HepG2 (cell line): Measurements from ENCODE around the gene MRPL27. TPM values are rescaled to one million over a fixed set of nuclear protein-coding genes. Genes with fewer than 3 reads are reported as not detected.

ENCODE experiments used
- CCAR2 ChIP-seq: fragments of 200-400 bp; formaldehyde crosslinking; optimal IDR thresholded peaks from 2 replicates; pipeline ENCODE3; 2018; ENCODE audit warnings: low read depth, mild to moderate bottlenecking, low read length, moderate library complexity
- DNMT3B ChIP-seq: conservative IDR thresholded peaks from 2 replicates; pipeline ENCODE4 v1.6.1; 2016; ENCODE audit warnings: missing biosample characterization, control low read depth
- GTF2F1 ChIP-seq: fragments of 150-350 bp; IDR thresholded peaks from 2 replicates; pipeline ENCODE4 v1.6.1; 2014; ENCODE audit warnings: low read length
- HOXA3 ChIP-seq: sonication (generic); formaldehyde crosslinking; IDR thresholded peaks from 2 replicates; pipeline ENCODE4 v1.5.0; 2020; ENCODE audit warnings: missing genetic modification reagents
- HOXA5 ChIP-seq: sonication (generic); formaldehyde crosslinking; IDR thresholded peaks from 2 replicates; pipeline ENCODE4 v1.4.0; 2020; ENCODE audit warnings: missing genetic modification reagents
- JUNB ChIP-seq: sonication (generic); formaldehyde crosslinking; IDR thresholded peaks from 2 replicates; pipeline ENCODE4 v1.8.0; 2022; ENCODE audit warnings: missing genetic modification reagents, mild to moderate bottlenecking, borderline replicate concordance
- JUND ChIP-seq: sonication (generic); formaldehyde crosslinking; IDR thresholded peaks from 2 replicates; pipeline ENCODE4 v1.8.0; 2022; ENCODE audit warnings: mild to moderate bottlenecking, missing genetic modification reagents
- KDM3A ChIP-seq: IDR thresholded peaks from 2 replicates; pipeline ENCODE4 v1.6.1; 2018; ENCODE audit warnings: low read depth, missing compliant biosample characterization
- MNT ChIP-seq: fragments of 450-650 bp; IDR thresholded peaks from 2 replicates; pipeline ENCODE4 v1.6.1; 2016
- NR2F1 ChIP-seq, 2 experiments: fragments of 450-650 bp in 1 of 2; formaldehyde crosslinking in 1 of 2; IDR thresholded peaks; 2 replicates each; pipeline versions ENCODE4 v1.5.0 to v1.6.1; 2016 to 2020; ENCODE audit warnings: mild to moderate bottlenecking in 1 of 2, missing compliant biosample characterization in 1 of 2, missing genetic modification reagents in 1 of 2, moderate library complexity in 1 of 2
- RARG ChIP-seq: sonication (generic); formaldehyde crosslinking; IDR thresholded peaks from 2 replicates; pipeline ENCODE4 v1.4.0; 2020; ENCODE audit warnings: low read depth, mild to moderate bottlenecking, missing genetic modification reagents
- SALL2 ChIP-seq: sonication (generic); formaldehyde crosslinking; IDR thresholded peaks from 2 replicates; pipeline ENCODE4 v1.8.1; 2023; ENCODE audit warnings: mild to moderate bottlenecking, missing genetic modification reagents, inconsistent platforms
- SMARCC2 ChIP-seq: fragments of 450-650 bp; IDR thresholded peaks from 2 replicates; pipeline ENCODE4 v1.6.1; 2017; ENCODE audit warnings: antibody characterized with exemption, mild to moderate bottlenecking
- STAG1 ChIP-seq: sonication (generic); formaldehyde crosslinking; IDR thresholded peaks from 2 replicates; pipeline ENCODE4 v1.4.0; 2020; ENCODE audit warnings: missing genetic modification reagents
- TAF1 ChIP-seq: sonication (generic); formaldehyde crosslinking; IDR thresholded peaks from 2 replicates; pipeline ENCODE4 v1.4.0; 2020; ENCODE audit warnings: missing genetic modification reagents
- TEAD3 ChIP-seq: optimal IDR thresholded peaks from 2 replicates; pipeline ENCODE3; 2016; ENCODE audit warnings: borderline replicate concordance
- U2AF1 ChIP-seq: fragments of 200-400 bp; formaldehyde crosslinking; optimal IDR thresholded peaks from 2 replicates; pipeline ENCODE3; 2017; ENCODE audit warnings: mild to moderate bottlenecking, low read depth, low read length
- USF2 ChIP-seq, 2 experiments: sonication (generic) in 1 of 2; formaldehyde crosslinking in 1 of 2; IDR thresholded peaks; 2 replicates each; pipeline versions ENCODE4 v1.5.1 to v1.6.1; 2011 to 2020; ENCODE audit warnings: borderline replicate concordance in 1 of 2, low read depth in 1 of 2, low read length in 1 of 2, mild to moderate bottlenecking in 1 of 2, missing genetic modification reagents in 1 of 2, moderate library complexity in 1 of 2
- ZBTB34 ChIP-seq: sonication (generic); formaldehyde crosslinking; IDR thresholded peaks from 2 replicates; pipeline ENCODE4 v1.8.0; 2022; ENCODE audit warnings: mild to moderate bottlenecking, missing genetic modification reagents
- ZC3H13 ChIP-seq: sonication (generic); formaldehyde crosslinking; IDR thresholded peaks from 2 replicates; pipeline ENCODE4 v1.8.1; 2023; ENCODE audit warnings: mild to moderate bottlenecking, missing genetic modification reagents, moderate library complexity
- ZFP36L2 ChIP-seq: sonication (generic); formaldehyde crosslinking; IDR thresholded peaks from 2 replicates; pipeline ENCODE4 v1.4.0; 2020; ENCODE audit warnings: missing genetic modification reagents
- ZNF326 ChIP-seq: sonication (generic); formaldehyde crosslinking; IDR thresholded peaks from 2 replicates; pipeline ENCODE4 v1.4.0; 2020; ENCODE audit warnings: missing genetic modification reagents, borderline replicate concordance
- ZNF343 ChIP-seq: sonication (generic); formaldehyde crosslinking; IDR thresholded peaks from 2 replicates; pipeline ENCODE4 v1.4.0; 2020; ENCODE audit warnings: mild to moderate bottlenecking, missing genetic modification reagents
- ZNF563 ChIP-seq: sonication (generic); formaldehyde crosslinking; IDR thresholded peaks from 2 replicates; pipeline ENCODE4 v1.8.0; 2022; ENCODE audit warnings: mild to moderate bottlenecking, moderate library complexity, missing genetic modification reagents
- ZSCAN5A ChIP-seq: sonication (generic); formaldehyde crosslinking; IDR thresholded peaks from 2 replicates; pipeline ENCODE4 v1.8.0; 2022; ENCODE audit warnings: mild to moderate bottlenecking, missing genetic modification reagents, borderline replicate concordance
- polyA plus RNA-seq, 8 experiments: library from polyadenylated mRNA; depleted of rRNA in 3 of 8; stranded (reverse) in 7 of 8; unstranded in 1 of 8; fragments of >200 nt; fragmentation: Illumina TruSeq in 4 of 8; extraction: Trizol in 4 of 8; gene quantifications; 2 replicates each; pipeline versions ENCODE4 v1.2.1 to v1.2.3, GENCODE V29; 2011 to 2016; ENCODE audit warnings: low read depth in 4 of 8, missing spikeins in 1 of 8, mixed read lengths in 1 of 8; ENCODE audit not compliant: insufficient read depth in 1 of 8
- total RNA-seq, 5 experiments: library from RNA; depleted of rRNA; stranded (reverse); fragments of >200 nt; fragmentation: Illumina TruSeq; extraction: Trizol; gene quantifications; 2 replicates each; pipeline ENCODE4 v1.2.3, GENCODE V29; 2016; ENCODE audit warnings: low read depth in 1 of 5

Gene MRPL27
- total and polyA plus RNA-seq, 2 of the 13 experiments (the other 11 are each of a cell fraction or from before 2014, with no cell fraction given), result 137 to 217 TPM

- TF ChIP-seq ZSCAN5A (CRISPR knock-in tag), result no peak
- TF ChIP-seq GTF2F1, result no peak
- TF ChIP-seq RARG (CRISPR knock-in tag), result no peak
- TF ChIP-seq NR2F1 (CRISPR knock-in tag; IDR thresholded peaks at IDR 0.05), result no peak
- peak; percentile 59; the same call in 1 of the 2 replicates for TF ChIP-seq KDM3A (CRISPR knock-in tag)
- TF ChIP-seq ZNF343 (CRISPR knock-in tag), result no peak; the same call in 1 of the 2 replicates
- TF ChIP-seq MNT, result no peak
- TF ChIP-seq CCAR2, result no peak
- no peak for TF ChIP-seq JUNB (CRISPR knock-in tag)
- TF ChIP-seq ZNF563 (CRISPR knock-in tag), result peak; percentile 70
- TF ChIP-seq HOXA5 (CRISPR knock-in tag), result peak; percentile 13; the same call in 1 of the 2 replicates
- no peak for TF ChIP-seq USF2 (IDR thresholded peaks at IDR 0.05; ENCODE audit: low read depth, low read length)
- no peak for TF ChIP-seq USF2 (CRISPR knock-in tag; IDR thresholded peaks at IDR 0.05; ENCODE audit: borderline replicate concordance)
- TF ChIP-seq ZC3H13, result no peak
- no peak for TF ChIP-seq JUND (CRISPR knock-in tag)
- TF ChIP-seq U2AF1, result no peak
- no peak for TF ChIP-seq STAG1
- TF ChIP-seq TEAD3 (CRISPR knock-in tag), result peak; percentile 43
- TF ChIP-seq ZFP36L2, result no peak
- no peak for TF ChIP-seq SMARCC2
- TF ChIP-seq ZBTB34, result no peak
- no peak; the same call in 1 of the 2 replicates for TF ChIP-seq TAF1 (CRISPR knock-in tag)
- TF ChIP-seq ZNF326 (CRISPR knock-in tag), result no peak
- 0 out of 2 replicates have a peak, but pooled peaks have one; percentile 13 for TF ChIP-seq HOXA3
- no peak for TF ChIP-seq DNMT3B (CRISPR knock-in tag)
- TF ChIP-seq SALL2, result no peak
Measured at GRCh38 chr17:50346313-50347116, 26.5 kb downstream of the MRPL27 start (continued).
